Limb (tissue), 2 donors: Measurements from ENCODE around the gene PTPRJ.

Experiments
- DNase-seq, 2 donors: peaks; one replicate each; pipeline ENCODE4 v3.0.0-alpha.2; 2016; ENCODE audit errors: extremely low spot score in 2 of 2

The PTPRJ gene

DNA sequence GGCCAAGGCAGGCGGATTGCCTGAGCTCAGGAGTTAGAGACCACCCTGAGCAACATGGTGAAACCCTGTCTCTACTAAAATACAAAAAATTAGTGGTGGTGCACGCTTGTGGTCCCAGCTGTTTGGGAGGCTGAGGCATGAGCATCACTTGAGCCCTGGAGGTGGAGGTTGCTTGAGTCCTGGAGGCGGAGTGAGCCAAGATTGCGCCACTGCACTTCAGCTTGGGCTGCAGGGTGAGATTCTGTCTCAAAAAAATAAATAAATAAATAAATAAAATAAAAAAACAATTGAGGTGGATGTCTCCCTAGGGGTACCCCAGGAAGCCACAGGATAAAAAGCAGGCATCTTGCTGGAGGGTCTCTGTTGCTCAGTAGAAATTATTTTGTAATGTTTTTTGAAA is 14.1 kb downstream of the PTPRJ start:
- DNase-seq, result no peak

DNA sequence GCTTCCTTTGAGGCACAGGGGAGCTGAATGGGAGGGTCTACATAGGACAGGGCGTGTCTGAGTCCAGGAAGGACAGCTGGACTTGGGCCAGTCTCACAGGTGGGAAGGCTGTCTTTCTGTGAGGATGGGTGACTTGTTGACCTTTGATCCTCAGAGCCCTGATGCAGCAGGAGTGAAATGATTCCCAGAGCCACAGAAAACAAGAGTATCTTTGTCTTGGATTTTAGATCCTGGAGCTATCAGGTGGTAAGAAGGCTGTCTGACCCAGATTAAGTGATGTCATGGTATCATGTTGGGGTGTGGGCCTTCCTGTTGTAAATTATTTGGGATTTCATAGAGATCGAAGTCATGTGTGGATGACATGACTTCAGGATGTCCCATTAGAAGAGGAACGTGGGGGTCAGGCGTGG is 15.0 kb downstream of the PTPRJ start:
- DNase-seq, result no peak

DNA sequence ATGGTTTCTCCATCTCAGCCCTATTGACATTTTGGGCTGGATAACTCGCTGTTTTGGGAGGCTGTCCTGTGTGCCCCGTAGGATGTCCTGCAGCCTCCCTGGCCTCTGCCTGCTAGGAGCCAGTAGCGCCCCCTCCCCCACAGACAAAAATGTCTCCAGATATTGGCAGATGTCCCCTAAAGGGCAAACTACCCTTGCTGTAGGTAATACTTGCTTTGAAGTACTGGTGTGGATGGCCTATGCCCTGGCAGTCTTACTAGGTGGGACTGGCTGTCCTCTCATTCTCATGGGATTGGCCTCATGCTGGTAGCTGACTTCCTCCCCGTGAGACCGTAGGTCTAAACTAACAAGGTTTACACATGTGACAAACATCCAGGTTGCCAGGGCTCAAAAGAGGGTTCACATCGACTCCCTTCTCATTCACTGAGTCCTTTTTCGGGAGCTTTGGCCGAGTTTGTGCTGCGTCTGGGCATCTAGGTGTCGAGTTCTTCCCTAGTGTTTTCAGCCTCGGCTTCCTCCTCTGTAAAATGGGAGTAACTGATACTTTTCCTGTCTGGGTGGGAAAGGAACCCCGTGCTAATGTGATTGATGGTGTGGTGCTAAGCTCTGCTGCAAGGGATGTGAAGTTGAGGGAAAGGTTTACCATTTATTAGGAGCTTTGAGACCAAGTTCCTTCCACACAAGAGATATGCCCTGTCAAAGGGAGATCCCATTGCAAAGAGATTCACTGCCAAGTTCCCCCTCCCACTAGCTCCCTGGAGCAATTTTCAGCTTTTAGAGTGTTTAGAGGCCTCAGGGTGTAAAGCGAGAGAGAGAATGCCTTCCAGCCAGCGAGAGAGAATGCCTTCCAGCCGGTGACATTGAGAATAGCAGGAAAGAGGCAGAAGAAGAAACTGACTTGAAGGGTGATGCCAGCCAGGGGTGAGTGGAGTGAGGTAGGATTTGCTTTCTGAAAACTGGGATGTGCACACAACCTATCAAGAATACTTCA is 17.0 kb downstream of the PTPRJ start:
- DNase-seq, result no peak

DNA sequence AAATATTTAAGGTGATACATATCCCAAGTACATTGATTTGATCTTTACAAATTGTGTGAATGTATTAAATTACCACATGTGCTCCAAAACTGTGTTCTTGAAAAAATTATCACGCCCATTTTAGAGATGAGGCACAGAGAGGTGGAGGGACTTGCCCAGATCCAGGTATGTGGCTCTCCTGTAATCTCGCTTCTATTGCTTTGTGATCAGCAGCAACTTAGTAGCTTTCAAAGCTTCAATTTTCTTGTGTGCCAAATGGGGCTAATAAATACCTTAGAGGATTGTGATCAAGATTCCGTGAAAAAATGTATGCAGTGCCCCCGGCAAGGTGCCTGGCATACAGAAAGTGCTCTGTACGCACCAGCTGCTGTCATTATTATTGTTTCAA is 18.0 kb downstream of the PTPRJ start:
- no peak for DNase-seq

DNA sequence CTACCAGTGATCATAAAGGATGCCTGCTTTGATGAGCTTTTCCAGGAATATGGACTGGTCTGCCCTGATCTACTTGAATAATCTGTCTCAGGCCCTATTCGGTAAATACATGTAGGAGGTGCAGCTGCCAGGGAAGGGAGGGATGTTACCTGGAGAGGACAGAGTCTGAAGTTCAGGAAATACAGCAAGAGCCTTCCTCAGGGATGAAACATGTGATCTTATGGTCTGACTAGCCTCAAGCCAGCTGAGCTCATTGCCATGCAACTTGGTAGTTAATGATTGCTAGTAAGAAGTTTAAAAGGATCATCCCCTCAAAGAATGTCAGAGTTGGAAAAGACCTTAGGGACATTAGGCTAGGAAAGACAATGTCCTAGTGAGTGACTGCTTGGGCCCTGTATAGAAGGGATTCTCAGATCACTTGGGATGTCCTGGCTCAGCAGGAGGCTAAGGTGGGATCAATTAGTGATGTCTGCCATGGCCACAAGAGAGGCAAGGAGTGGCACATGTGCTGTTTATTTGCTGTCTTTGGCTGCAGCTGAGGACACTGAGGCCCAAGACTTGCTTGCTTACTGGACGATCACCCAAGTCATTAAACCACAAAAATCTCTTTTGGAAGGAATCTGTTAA is 18.5 kb downstream of the PTPRJ start:
- no peak for DNase-seq

DNA sequence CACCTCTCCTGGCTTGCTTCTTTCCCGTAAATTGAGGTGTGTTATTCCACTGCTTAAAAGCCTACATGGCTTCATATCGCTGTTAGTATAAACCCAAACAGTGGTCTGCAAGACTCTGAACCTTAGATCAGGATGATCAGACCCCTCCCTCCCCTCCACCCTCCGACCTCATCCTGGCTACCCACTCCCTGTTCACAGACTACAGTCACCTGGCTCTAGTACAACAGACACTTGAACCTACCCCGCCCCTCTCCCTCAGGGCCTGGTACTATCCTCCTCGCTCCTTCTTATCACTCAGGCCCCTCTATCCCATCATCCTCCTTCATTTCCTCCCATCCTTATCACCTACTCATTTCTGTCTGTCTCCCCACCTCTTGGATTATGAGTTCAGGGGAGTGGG is 20.1 kb downstream of the PTPRJ start:
- DNase-seq, result no peak

DNA sequence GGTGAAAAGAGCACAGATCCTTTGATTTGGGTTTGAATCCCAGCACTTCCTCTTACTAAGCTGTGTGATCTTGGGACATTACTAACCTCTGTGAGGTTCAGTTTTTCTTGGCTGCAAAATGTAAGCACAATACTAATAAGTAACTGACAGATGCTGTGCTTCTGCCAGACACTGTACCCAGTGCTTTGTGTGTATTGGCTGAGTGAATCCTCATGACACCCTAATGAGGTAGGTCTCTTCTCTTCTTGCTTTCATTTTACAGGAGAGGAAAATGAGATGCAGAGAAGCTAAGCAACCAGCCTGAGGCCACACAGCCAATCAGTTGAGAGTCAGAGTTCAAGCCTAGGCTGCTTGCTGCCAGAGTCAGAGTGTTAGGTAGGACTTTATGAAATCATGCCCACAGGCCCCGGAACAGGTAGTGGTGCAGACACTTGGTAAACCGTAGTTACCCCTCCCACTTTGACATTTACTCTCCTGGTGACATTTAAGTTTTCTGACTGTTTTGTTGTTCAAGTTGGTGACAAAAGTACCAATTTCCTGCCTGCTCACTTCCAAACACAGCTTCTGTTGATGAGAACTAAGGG is 21.2 kb downstream of the PTPRJ start:
- no peak for DNase-seq

DNA sequence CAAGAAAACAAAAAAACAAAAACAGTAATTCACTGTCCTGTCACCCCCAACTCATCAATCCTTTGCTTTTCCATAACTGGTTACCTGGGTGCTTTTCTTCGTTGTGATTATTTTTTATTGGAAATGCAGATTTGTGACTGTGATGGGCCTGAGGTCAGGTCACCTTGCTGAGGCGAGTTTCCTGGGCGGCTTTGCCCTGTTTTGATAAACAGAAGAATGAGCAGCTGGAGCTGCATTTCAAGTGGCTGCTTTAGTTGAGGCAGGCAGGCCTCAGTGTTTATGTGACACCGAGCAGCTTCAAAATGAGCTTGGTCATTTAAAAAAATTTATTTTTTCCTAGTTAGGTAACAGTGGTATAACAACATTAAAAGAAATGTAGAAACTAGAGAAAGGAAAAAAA is 22.2 kb downstream of the PTPRJ start:
- no peak for DNase-seq

DNA sequence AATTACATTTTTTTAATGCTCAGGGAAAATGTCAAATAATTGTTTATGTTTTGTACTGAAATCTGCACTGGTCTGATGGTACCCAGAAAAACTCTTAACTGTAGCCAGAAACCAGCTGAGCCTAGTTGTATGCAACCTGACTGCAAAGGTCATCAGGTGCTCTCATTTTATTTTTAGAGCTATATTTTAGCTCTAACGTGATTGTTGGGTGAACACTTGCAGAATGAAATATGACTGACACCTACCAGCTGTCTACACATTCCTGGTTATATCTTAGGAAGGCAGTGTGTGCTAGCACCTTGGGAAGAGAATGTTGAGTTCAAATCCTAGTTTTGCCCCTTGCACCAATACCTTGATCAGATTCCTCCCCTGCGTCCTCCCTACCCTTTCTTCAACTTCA is 23.6 kb downstream of the PTPRJ start:
- no peak for DNase-seq

DNA sequence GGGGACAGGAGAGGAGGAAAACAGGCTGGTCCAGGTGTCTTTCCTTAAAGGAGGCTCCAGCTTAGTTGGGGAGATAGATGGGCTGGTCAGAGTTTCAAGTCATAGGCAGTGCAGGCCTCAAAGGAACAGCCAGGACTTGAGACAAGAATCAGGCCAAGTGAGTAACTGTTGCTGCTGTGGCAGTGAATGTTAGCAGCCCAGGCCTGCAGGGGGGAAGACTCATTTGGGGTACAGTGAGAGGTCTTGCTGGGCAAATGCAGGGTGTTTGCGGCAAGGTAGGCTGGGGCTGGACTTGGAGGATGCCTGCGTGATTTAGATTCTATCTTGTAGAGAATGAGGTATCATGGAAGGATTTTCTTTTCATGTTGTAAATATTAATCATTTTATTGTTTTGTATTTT is 24.1 kb downstream of the PTPRJ start:
- DNase-seq, result no peak

DNA sequence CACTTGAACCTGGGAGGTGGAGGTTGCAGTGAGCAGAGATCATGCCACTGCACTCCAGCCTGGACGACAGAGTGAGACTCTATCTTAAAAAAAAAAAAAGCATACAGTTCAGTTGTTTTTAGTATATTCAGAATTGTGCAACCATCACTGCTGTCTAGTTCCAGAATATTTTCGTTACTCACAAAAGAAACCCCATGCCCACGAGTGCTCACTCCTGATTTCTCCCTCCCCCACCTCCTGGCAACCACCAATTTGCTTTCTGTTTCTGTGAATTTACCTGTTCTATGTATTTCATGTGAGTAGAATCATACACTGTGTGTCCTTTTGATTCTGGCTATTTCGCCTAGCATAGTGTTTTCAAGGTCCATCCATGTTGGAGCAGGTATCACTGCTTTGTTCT is 24.8 kb downstream of the PTPRJ start:
- DNase-seq, result no peak

DNA sequence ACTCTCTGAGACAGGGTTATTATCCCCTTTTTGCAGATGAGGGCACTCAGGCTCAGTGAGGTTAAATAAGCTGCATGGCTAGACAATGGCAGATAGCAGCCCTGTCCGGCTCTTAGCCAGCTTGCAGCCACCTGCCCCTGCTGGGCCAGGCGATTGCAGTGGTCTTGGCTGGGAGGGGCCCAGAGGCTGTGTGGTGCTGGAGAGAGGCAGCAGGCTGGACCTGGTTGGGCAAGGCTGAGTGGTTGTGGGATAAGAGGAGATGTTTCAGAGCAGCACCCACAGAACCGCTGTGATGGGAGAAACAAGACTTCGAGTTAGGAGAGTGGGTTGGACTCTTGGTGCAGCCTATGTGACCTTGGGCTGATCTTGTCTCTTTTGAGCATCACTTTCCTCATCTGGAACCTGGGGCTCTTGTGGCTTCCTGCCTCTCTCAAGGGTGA is 25.5 kb downstream of the PTPRJ start:
- DNase-seq, result no peak

DNA sequence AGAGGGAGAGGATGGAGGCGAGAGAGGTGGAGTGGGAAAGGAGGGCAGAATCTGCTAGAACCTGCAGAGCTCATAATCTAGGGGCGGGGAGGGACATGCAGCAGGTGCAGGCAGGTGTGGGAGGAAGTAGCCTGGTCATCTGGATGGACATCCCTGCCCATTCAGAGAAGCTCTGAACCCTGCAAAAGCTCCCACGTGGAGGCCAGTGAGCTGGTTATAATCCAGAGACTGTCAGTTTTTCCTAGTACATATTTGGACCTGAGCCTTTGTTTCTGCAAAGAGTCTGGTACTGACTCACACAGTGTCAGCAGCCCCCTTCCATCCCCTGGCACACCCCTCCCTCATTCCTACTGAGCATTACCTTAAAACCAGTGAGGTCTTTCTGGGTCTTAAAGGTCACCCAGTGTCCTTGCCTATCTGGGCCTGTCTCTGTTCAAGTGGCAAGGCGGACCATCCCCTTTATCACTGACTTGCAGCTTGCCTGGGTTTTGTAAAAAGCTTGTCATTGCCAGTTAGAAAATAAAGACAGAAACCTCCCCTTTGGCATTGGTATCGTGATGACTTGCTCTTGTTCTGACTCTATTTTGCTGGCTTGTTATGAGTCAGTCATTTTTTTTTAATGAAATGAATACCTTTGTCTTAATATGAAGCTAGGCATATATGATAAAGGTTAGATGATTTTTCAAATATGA is 26.1 kb downstream of the PTPRJ start:
- no peak for DNase-seq

DNA sequence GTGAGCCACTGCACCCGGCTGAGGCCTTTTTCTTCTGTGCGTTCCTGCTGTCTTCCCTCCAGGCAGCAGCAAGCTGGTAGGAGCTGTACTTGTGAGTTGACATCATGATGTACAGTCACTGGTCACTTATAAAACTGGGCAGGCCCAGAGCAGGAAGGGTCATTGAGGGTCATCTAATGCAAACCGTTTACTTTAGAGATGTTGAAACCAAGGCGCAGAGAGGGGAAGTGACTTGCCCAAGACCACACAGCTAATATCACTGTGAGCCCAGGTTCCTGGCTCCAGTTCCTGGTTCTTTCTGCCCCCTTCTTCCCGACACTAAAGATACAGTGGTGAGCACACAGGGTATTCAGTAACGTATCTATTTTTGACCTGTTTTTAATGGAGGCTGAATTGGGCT is 27.3 kb downstream of the PTPRJ start:
- DNase-seq, result no peak

DNA sequence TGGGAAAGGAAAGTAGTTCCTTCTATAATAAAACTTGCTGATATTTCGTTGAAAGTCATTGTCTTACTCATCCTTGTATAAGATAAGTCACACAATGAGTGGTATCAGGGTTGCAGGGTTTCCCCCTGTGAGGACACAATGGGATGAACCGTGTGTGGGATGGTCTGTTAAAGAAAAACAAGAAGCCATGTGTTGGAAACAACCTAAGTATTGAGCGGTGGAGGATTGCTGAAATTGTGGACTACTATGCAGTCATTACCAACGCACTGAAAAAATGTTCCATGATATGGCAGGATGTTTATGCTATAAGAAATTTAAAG is 28.6 kb downstream of the PTPRJ start:
- DNase-seq, result no peak

DNA sequence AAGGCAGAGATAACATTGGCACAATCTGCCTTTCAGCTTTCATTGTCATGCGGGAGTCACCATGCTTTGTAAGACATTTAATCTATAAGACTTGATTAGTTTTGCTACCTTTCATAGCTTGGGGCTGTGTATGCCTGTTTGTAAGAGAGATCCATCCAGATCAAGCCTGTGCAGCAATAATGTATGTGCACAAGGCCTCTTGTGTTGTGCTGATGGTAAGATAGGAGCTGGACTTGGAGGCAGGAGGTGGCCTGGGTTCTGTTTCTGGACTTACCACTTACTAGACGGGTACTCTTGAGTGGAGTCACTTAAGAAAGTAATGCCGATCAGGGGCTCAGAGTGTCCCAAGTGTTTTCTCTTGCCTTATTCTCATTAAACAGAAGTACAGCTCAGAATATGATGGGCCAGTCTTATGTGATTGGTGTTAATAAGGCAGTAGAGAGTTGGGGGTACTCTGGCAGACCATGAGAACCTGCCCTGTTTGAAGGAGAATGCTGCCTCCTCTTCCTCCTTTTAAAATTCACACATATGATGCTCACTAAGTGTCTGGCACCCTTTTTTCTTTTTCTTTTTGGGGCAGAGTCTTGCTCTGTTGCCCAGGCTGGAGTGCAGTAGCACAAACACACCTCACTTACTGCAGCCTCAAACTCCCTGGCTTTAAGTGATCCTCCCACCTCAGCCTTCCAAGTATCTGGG is 30.9 kb downstream of the PTPRJ start:
- DNase-seq, result no peak

DNA sequence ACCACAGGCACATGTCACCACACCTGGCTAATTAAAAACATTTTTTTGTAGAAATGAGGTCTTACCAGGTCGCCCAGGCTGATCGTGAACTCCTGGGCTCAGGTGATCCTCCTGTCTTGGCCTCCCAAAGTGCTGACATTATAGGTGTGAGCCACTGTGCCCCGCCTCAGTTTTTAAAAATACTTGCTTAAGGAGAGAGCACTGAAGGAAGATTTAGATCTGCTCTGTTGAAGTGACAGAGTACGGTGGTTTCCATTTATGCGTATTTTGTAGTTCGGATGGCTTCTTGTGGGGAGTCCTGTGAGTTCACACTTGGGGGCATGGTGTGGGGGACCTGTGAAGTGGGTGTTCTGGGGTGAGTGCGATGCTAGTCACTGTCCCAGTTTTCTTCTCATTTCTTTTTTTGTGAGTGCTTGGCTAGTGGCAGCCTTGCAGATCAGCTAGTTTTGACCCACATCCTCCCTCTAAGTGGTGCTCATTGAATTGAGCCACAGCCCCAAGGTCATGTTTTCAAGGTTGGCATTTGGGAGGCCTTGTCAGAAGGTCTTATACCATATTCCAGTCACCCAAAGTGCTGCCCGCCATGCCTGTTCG is 31.5 kb downstream of the PTPRJ start:
- no peak for DNase-seq

DNA sequence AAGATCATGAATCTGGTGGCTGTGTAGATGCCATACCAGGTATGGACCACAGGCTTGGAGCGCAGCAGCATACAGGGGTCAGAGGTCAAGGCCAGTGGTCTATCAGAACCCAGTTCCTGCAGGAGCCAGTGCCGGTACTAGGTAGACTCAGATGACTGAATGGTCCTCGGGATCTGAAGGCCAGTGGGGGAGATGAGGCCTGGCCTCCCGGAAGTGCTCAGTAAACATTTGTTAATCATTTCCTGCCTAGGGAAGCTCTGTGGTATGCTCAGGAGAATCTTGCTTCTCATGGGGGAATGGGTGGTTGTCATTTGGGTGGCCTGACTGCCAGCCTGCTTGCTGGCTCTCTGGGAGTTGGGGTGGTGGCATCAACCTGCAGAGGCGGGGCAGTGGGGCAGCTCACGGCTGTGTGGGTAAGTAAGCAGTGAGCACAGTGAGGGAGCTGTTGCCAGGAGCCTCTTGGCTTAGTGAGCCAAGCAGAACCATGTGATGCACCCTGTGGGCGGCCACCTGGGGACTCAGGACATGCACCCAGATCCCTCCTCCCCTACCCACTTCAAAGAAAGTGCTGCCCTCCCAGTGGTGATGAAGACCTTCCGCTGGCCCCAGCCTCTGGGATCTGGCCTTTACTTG is 33.0 kb downstream of the PTPRJ start:
- DNase-seq, result no peak

DNA sequence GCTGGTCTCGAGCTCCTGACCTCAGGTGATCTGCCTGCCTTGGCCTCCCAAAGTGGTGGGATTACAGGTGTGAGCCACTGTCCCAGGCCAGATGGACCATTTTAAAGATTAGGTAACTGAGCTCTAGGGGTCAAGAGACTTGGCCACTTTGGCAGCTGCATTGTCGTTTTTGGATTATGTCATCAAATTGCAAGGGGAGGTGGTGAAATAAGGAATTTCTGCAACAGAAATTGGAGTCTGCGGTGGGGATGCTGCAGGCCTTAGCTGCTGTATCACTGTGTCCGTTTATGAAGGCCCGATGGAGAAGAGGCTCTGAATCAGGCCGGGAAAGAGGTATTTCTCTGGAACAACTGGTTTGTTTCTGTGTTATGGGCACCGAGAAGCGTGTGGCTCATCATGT is 34.6 kb downstream of the PTPRJ start:
- no peak for DNase-seq

DNA sequence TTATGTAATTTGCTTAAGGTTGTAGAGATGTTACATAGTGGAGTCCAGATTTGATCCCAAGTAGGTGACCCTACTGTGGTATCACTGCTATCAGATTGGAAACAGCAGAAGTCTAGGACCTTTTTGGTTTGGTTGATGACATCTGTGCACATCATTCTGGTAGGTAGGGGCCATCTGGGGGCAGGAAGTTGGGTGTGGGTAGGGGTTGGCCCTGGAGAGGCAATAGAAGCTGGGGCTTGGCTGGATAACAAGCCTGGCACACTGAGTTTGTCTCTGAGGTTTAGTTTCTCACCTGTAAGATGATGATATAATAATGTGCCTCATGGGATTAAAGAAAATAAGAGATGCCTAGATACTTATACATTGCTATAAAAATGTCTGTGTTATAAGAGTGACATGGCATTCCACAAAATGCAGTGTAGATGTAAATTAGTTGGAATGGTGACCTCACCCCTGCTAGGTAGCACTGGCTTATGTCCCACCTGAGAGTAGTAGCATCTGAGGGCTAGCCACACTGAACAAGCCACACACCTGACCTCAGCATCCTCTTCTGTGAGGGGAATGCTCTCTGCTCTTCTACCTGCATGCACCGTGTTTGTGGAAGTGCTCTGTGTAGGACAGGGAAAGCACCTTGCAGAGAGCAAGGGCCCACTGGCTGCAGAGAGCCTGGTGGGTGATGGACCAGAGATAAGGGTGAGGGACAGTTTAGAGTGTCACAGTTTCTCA is 36.9 kb downstream of the PTPRJ start:
- no peak for DNase-seq
